Adrenal gland (tissue), 12 donors: ENCODE measurements around the gene PLD5. TPM values are rescaled to one million over a fixed set of nuclear protein-coding genes. Genes with fewer than 3 reads are reported as not detected.

Experiments
- DNase-seq, 7 donors: peaks; one replicate each; pipeline ENCODE4 v3.0.0-alpha.2; 2019 to 2020
- H3K27ac ChIP-seq, 5 donors: fragments of 200-600 bp; sonication (generic) in 4 of 5; 1 replicate in 3 of 5; 2 replicates in 2 of 5; pipeline versions ENCODE4 v1.5.1 to v1.8.0; 2016 to 2020; ENCODE audit warnings: mild to moderate bottlenecking in 1 of 5
- H3K27me3 ChIP-seq: fragments of 200-600 bp; 2 replicates; pipeline ENCODE4 v1.8.0; 2021
- H3K36me3 ChIP-seq, 2 donors: fragments of 200-600 bp; replicated peaks in 1 of 2; 1 replicate in 1 of 2; 2 replicates in 1 of 2; pipeline versions ENCODE4 v1.5.1 to v1.8.0; 2018 to 2022
- H3K4me1 ChIP-seq, 2 donors: fragments of 200-600 bp; replicated peaks in 1 of 2; 1 replicate in 1 of 2; 2 replicates in 1 of 2; pipeline versions ENCODE4 v1.5.1 to v1.8.0; 2018 to 2021
- H3K4me3 ChIP-seq, 4 donors: fragments of 200-600 bp; sonication (generic) in 3 of 4; one replicate each; pipeline ENCODE4 v1.5.1; 2016 to 2018
- H3K9me3 ChIP-seq, 3 donors: fragments of 200-600 bp; sonication (generic) in 1 of 3; replicated peaks in 1 of 3; 1 replicate in 2 of 3; 2 replicates in 1 of 3; pipeline versions ENCODE4 v1.5.1 to v1.8.0; 2016 to 2021
- POLR2A ChIP-seq, 2 donors: fragments of 450-650 bp; IDR thresholded peaks; one replicate each; pipeline ENCODE4 v1.6.1; 2017; ENCODE audit warnings: antibody characterized with exemption in 2 of 2, mild to moderate bottlenecking in 2 of 2, moderate library complexity in 1 of 2
- WGBS, 4 donors: extraction: QIAGEN DNeasy Blood & Tissue Kit in 2 of 4; methylation state at CpG; one replicate each; pipeline versions ENCODE4 v1.1.5 to v1.1.7; 2013 to 2017; 5-methylcytosine and 5-hydroxymethylcytosine counted together
- intact Hi-C, 2 donors: fragments of 100-400 bp; cut with DNase I; formaldehyde crosslinking; loops; one replicate each; pipeline versions ENCODE4 v1.14.1 to v1.15.0; 2022 to 2023
- polyA plus RNA-seq, 3 donors: library from polyadenylated mRNA; stranded (reverse); fragments of 200-250 nt in 2 of 3; fragments of 350-450 nt in 1 of 3; fragmentation: Illumina TruSeq in 1 of 3; extraction: RNeasy Lipid Tissue Mini Kit (QIAGEN cat#74804) in 1 of 3; gene quantifications; one replicate each; pipeline ENCODE4 v1.2.3, GENCODE V29; 2013 to 2014
- total RNA-seq, 9 donors: library from RNA; depleted of rRNA in 4 of 9; stranded (reverse); fragments of >200 nt in 4 of 9; fragments of 120-200 nt in 1 of 9; fragmentation: NEBNext Ultra II Directional in 1 of 9; extraction: Animal tissue kit (Norgen Biotek cat#: 25700) in 1 of 9; gene quantifications; one replicate each; pipeline versions ENCODE4 v1.1.0 to v1.2.4, GENCODE V29; 2013 to 2023
- TF ChIP-seq, protein P1 (sequence below), 6 experiments: fragments of 450-650 bp in 4 of 6; fragments of 200-600 bp in 2 of 6; sonication (generic) in 1 of 6; IDR thresholded peaks; 1 replicate in 5 of 6; 2 replicates in 1 of 6; pipeline versions ENCODE4 v1.5.1 to v1.8.0; 2016 to 2021; ENCODE audit warnings: antibody characterized with exemption in 6 of 6, mild to moderate bottlenecking in 2 of 6, moderate library complexity in 1 of 6
- donor health status: healthy with polysubstance abuse.
- donor health status: Bipolar disorder and iron deficiency.
- donor health status: DM: yes; HTN: yes; CAD: no.
- donor health status: DM: no; HTN: no; CAD: no.
- donor health status: DM: no; HTN: no; CAD: no.
- donor health status: DM: yes; HTN: yes; CAD: no.

Gene PLD5
- total and polyA plus RNA-seq, 12 donors: 0.24 to 9.6 (median 2.5) TPM

DNA sequence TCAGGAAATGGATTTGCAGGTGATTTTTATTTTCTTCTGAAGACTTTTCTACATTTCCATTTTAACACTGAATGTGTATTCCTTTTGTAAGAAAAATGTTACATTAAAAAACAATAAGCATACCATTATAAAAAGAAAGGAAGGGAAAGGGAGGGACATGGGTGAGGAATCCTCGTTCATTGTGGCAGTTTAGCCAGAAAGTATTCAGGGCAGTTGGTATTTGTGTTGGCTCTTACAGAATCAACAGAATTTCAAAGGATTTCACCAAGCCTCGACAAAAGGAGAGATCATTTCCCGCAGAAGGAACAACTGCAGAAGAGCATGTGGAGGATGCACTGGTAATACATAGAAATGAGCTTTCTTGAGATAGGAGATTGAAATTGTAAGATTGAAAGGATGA lies 35.0 kb downstream of the PLD5 start:
- H3K9me3 ChIP-seq: no peaks in the 10 kb centered on the region
- no peaks in the 10 kb centered on the region for H3K36me3 ChIP-seq
- TF ChIP-seq, protein P1, sequence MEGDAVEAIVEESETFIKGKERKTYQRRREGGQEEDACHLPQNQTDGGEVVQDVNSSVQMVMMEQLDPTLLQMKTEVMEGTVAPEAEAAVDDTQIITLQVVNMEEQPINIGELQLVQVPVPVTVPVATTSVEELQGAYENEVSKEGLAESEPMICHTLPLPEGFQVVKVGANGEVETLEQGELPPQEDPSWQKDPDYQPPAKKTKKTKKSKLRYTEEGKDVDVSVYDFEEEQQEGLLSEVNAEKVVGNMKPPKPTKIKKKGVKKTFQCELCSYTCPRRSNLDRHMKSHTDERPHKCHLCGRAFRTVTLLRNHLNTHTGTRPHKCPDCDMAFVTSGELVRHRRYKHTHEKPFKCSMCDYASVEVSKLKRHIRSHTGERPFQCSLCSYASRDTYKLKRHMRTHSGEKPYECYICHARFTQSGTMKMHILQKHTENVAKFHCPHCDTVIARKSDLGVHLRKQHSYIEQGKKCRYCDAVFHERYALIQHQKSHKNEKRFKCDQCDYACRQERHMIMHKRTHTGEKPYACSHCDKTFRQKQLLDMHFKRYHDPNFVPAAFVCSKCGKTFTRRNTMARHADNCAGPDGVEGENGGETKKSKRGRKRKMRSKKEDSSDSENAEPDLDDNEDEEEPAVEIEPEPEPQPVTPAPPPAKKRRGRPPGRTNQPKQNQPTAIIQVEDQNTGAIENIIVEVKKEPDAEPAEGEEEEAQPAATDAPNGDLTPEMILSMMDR (IDR thresholded peaks at IDR 0.05): no peak
- no peak for TF ChIP-seq POLR2A (IDR thresholded peaks at IDR 0.05)
- H3K27ac ChIP-seq: no peak overlapping the region
- intact Hi-C loops: no loop called here
- H3K4me1 ChIP-seq: no peaks in the 10 kb centered on the region
- DNase-seq: no peak
- no peaks in the 10 kb centered on the region for H3K27me3 ChIP-seq
- H3K4me3 ChIP-seq: no peak overlapping the region
- 51 to 68% (median 60%) methylated on average over 3 of the region's 3 CpGs for WGBS, 4 donors

DNA sequence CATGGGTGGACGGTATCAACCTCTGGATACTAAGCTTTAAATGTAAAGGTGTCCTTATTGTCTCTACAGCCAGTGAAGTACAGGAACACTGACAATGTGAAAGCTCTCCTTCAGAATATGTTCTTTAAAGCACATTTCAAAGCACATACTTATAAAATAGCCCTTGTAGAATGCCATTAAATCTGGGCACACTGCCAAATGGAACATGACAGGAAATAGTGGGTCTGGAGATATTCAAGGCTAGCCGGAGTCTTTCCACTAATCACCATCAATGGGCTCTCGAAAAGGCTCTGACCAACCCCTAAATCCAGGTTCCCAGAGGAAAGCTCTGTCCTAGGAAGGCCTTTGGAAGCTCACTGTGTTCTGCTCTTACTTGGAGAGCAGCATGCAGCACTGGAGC lies 46.6 kb downstream of the PLD5 start:
- intact Hi-C loops: no loop called here
- Histone ChIP-seq H3K36me3 (no peaks in the 10 kb centered on the region), H3K4me1 (no peaks in the 10 kb centered on the region), H3K27me3 (no peaks in the 10 kb centered on the region), H3K9me3 (no peaks in the 10 kb centered on the region), H3K27ac (no peak overlapping the region), H3K4me3 (no peak overlapping the region)
- no peak for TF ChIP-seq POLR2A (IDR thresholded peaks at IDR 0.05)
- TF ChIP-seq, protein P1 (IDR thresholded peaks at IDR 0.05): no peak
- WGBS, 4 donors: 23 to 32% (median 26%) methylated on average over 3 of the region's 3 CpGs
- DNase-seq: no peak

DNA sequence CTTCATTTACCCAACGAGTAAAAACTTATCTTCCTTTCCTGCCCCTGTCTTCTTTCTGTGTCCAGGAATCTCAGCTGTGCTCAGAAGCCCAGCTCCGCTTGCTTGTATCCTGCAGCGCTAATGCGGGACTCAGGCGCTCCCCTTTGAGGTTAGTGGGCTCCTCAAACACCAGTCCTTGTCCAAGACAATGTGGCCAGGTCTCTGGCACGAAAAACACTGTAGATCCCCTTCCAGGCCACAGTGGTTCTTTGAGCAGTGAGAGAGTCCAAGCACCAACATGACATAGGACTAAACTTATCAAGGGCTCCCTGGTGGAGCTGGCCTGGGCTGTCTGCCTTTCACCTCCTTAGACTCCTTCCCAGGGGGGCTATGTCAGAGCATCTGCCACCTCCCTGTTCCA lies 53.7 kb downstream of the PLD5 start:
- no peaks in the 10 kb centered on the region for H3K27me3 ChIP-seq
- H3K9me3 ChIP-seq: no peaks in the 10 kb centered on the region
- no peaks in the 10 kb centered on the region for H3K4me1 ChIP-seq
- no peak for DNase-seq
- no peak overlapping the region for H3K27ac ChIP-seq
- intact Hi-C loops: no loop called here
- no peak overlapping the region for H3K4me3 ChIP-seq
- TF ChIP-seq POLR2A (IDR thresholded peaks at IDR 0.05): no peak
- TF ChIP-seq, protein P1 (IDR thresholded peaks at IDR 0.05): no peak
- no peaks in the 10 kb centered on the region for H3K36me3 ChIP-seq
- WGBS, 4 donors: 80 to 89% (median 85%) methylated on average over 6 of the region's 6 CpGs

DNA sequence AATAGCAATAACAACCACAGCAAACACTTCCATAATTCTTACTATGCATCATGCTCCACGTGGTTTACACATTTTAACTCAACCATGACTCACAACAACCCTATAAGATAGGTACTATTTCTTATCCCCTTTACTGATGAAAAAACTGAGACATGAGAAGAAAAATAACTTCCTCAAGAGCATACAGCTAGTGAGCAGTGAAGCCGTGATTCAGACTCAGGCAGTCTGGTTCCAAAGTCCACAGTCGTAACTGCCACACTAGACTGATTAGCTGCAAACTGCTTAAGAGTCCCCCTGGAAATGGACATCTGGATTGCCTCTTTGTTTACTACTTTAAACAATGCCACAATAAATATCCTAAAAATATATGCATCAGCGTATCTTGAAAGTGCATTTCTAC lies 55.7 kb downstream of the PLD5 start:
- Histone ChIP-seq H3K27me3 (no peaks in the 10 kb centered on the region), H3K36me3 (no peaks in the 10 kb centered on the region), H3K27ac (no peak overlapping the region), H3K4me1 (no peaks in the 10 kb centered on the region), H3K9me3 (no peaks in the 10 kb centered on the region), H3K4me3 (no peak overlapping the region)
- 51 to 54% (median 53%) methylated on average over 4 of the region's 4 CpGs for WGBS, 4 donors
- DNase-seq: no peak
- TF ChIP-seq, protein P1 (IDR thresholded peaks at IDR 0.05): no peak
- TF ChIP-seq POLR2A (IDR thresholded peaks at IDR 0.05): no peak
- intact Hi-C loops: loop anchor here in 1 of 2 donors (10.0 kb wide), 1 partner anchor 856 kb away; no protein-coding TSS in a partner anchor
